HepG2 (cell line): Measurements from ENCODE around the gene FGA. TPM values are rescaled to one million over a fixed set of nuclear protein-coding genes. Genes with fewer than 3 reads are reported as not detected.

Experiments
- ARNTL ChIP-seq: sonication (generic); formaldehyde crosslinking; IDR thresholded peaks from 2 replicates; pipeline ENCODE4 v1.4.0; 2020; ENCODE audit warnings: mild to moderate bottlenecking, missing genetic modification reagents
- ATF7-NPFF ChIP-seq: sonication (generic); formaldehyde crosslinking; IDR thresholded peaks from 2 replicates; pipeline ENCODE4 v1.8.1; 2023; ENCODE audit warnings: mild to moderate bottlenecking, low read depth, missing genetic modification reagents, moderate library complexity
- CAMTA2 ChIP-seq: sonication (generic); formaldehyde crosslinking; IDR thresholded peaks from 2 replicates; pipeline ENCODE4 v1.4.0; 2020; ENCODE audit warnings: mild to moderate bottlenecking, missing genetic modification reagents, borderline replicate concordance
- GATAD1 ChIP-seq: IDR thresholded peaks from 2 replicates; pipeline ENCODE4 v1.6.1; 2016; ENCODE audit warnings: missing genetic modification reagents, missing compliant biosample characterization
- HMG20A ChIP-seq: IDR thresholded peaks from 2 replicates; pipeline ENCODE4 v1.6.1; 2016; ENCODE audit warnings: borderline replicate concordance
- HMG20B ChIP-seq: conservative IDR thresholded peaks from 2 replicates; pipeline ENCODE4 v1.6.1; 2016; ENCODE audit warnings: missing genetic modification reagents, missing compliant biosample characterization
- IRF9 ChIP-seq: sonication (generic); formaldehyde crosslinking; IDR thresholded peaks from 2 replicates; pipeline ENCODE4 v1.8.0; 2022; ENCODE audit warnings: missing genetic modification reagents, mild to moderate bottlenecking, borderline replicate concordance
- MEIS1 ChIP-seq: sonication (generic); formaldehyde crosslinking; IDR thresholded peaks from 2 replicates; pipeline ENCODE4 v1.9.0; 2021; ENCODE audit warnings: mild to moderate bottlenecking, missing genetic modification reagents, moderate library complexity, borderline replicate concordance
- NFRKB ChIP-seq: fragments of 450-650 bp; IDR thresholded peaks from 2 replicates; pipeline ENCODE4 v1.6.1; 2017
- NR3C1 ChIP-seq: sonication (generic); formaldehyde crosslinking; IDR thresholded peaks from 2 replicates; pipeline ENCODE4 v1.4.0; 2020; ENCODE audit warnings: missing genetic modification reagents
- POLR2AphosphoS5 ChIP-seq: IDR thresholded peaks from 2 replicates; pipeline ENCODE4 v1.6.1; 2012; ENCODE audit warnings: low read depth, low read length
- REPIN1 ChIP-seq: sonication (generic); formaldehyde crosslinking; IDR thresholded peaks from 2 replicates; pipeline ENCODE4 v1.8.0; 2022; ENCODE audit warnings: missing genetic modification reagents, low read depth, mild to moderate bottlenecking, borderline replicate concordance
- RNF219 ChIP-seq: sonication (generic); formaldehyde crosslinking; IDR thresholded peaks from 2 replicates; pipeline ENCODE4 v1.5.0; 2020; ENCODE audit warnings: mild to moderate bottlenecking, missing genetic modification reagents
- SALL1 ChIP-seq: sonication (generic); formaldehyde crosslinking; IDR thresholded peaks from 2 replicates; pipeline ENCODE4 v1.8.0; 2022; ENCODE audit warnings: mild to moderate bottlenecking, missing genetic modification reagents
- SNAPC2 ChIP-seq: sonication (generic); formaldehyde crosslinking; IDR thresholded peaks from 2 replicates; pipeline ENCODE4 v1.8.1; 2022; ENCODE audit warnings: mild to moderate bottlenecking, missing genetic modification reagents
- ZC3H13 ChIP-seq: sonication (generic); formaldehyde crosslinking; IDR thresholded peaks from 2 replicates; pipeline ENCODE4 v1.8.1; 2023; ENCODE audit warnings: mild to moderate bottlenecking, missing genetic modification reagents, moderate library complexity
- ZFX ChIP-seq: sonication (generic); formaldehyde crosslinking; IDR thresholded peaks from 2 replicates; pipeline ENCODE4 v1.4.0; 2020; ENCODE audit warnings: mild to moderate bottlenecking, low read depth, missing genetic modification reagents, moderate library complexity
- ZNF10 ChIP-seq: sonication (generic); formaldehyde crosslinking; IDR thresholded peaks from 2 replicates; pipeline ENCODE4 v1.4.0; 2020; ENCODE audit warnings: mild to moderate bottlenecking, low read depth, missing genetic modification reagents, borderline replicate concordance
- ZNF253 ChIP-seq: sonication (generic); formaldehyde crosslinking; IDR thresholded peaks from 2 replicates; pipeline ENCODE4 v1.8.0; 2022; ENCODE audit warnings: mild to moderate bottlenecking, missing genetic modification reagents, borderline replicate concordance
- ZNF577 ChIP-seq: sonication (generic); formaldehyde crosslinking; IDR thresholded peaks from 2 replicates; pipeline ENCODE4 v1.4.0; 2020; ENCODE audit warnings: mild to moderate bottlenecking, low read depth, missing genetic modification reagents, borderline replicate concordance
- ZNF605 ChIP-seq: sonication (generic); formaldehyde crosslinking; IDR thresholded peaks from 2 replicates; pipeline ENCODE4 v1.8.0; 2022; ENCODE audit warnings: mild to moderate bottlenecking, missing genetic modification reagents
- ZNF790 ChIP-seq: sonication (generic); formaldehyde crosslinking; IDR thresholded peaks from 2 replicates; pipeline ENCODE4 v1.8.0; 2022; ENCODE audit warnings: missing genetic modification reagents, mild to moderate bottlenecking, borderline replicate concordance
- ZSCAN29 ChIP-seq: sonication (generic); formaldehyde crosslinking; conservative IDR thresholded peaks from 2 replicates; pipeline ENCODE4 v1.4.0; 2020; ENCODE audit warnings: mild to moderate bottlenecking, missing genetic modification reagents
- polyA plus RNA-seq, 8 experiments: library from polyadenylated mRNA; depleted of rRNA in 3 of 8; stranded (reverse) in 7 of 8; unstranded in 1 of 8; fragments of >200 nt; fragmentation: Illumina TruSeq in 4 of 8; extraction: Trizol in 4 of 8; gene quantifications; 2 replicates each; pipeline versions ENCODE4 v1.2.1 to v1.2.3, GENCODE V29; 2011 to 2016; ENCODE audit warnings: low read depth in 4 of 8, missing spikeins in 1 of 8, mixed read lengths in 1 of 8; ENCODE audit not compliant: insufficient read depth in 1 of 8
- total RNA-seq, 5 experiments: library from RNA; depleted of rRNA; stranded (reverse); fragments of >200 nt; fragmentation: Illumina TruSeq; extraction: Trizol; gene quantifications; 2 replicates each; pipeline ENCODE4 v1.2.3, GENCODE V29; 2016; ENCODE audit warnings: low read depth in 1 of 5
- TF ChIP-seq, protein P1 (sequence below): IDR thresholded peaks from 2 replicates; pipeline ENCODE4 v1.4.0; 2020; ENCODE audit warnings: mild to moderate bottlenecking, missing genetic modification reagents

FGA gene
- total and polyA plus RNA-seq, 2 of the 13 experiments (the other 11 are each of a cell fraction or from before 2014, with no cell fraction given), result 640 to 1,523 TPM

- no peak for TF ChIP-seq GATAD1
- TF ChIP-seq NFRKB, result no peak
- TF ChIP-seq HMG20B, result no peak
- no peak for TF ChIP-seq NR3C1 (CRISPR knock-in tag)
- TF ChIP-seq, protein P1, sequence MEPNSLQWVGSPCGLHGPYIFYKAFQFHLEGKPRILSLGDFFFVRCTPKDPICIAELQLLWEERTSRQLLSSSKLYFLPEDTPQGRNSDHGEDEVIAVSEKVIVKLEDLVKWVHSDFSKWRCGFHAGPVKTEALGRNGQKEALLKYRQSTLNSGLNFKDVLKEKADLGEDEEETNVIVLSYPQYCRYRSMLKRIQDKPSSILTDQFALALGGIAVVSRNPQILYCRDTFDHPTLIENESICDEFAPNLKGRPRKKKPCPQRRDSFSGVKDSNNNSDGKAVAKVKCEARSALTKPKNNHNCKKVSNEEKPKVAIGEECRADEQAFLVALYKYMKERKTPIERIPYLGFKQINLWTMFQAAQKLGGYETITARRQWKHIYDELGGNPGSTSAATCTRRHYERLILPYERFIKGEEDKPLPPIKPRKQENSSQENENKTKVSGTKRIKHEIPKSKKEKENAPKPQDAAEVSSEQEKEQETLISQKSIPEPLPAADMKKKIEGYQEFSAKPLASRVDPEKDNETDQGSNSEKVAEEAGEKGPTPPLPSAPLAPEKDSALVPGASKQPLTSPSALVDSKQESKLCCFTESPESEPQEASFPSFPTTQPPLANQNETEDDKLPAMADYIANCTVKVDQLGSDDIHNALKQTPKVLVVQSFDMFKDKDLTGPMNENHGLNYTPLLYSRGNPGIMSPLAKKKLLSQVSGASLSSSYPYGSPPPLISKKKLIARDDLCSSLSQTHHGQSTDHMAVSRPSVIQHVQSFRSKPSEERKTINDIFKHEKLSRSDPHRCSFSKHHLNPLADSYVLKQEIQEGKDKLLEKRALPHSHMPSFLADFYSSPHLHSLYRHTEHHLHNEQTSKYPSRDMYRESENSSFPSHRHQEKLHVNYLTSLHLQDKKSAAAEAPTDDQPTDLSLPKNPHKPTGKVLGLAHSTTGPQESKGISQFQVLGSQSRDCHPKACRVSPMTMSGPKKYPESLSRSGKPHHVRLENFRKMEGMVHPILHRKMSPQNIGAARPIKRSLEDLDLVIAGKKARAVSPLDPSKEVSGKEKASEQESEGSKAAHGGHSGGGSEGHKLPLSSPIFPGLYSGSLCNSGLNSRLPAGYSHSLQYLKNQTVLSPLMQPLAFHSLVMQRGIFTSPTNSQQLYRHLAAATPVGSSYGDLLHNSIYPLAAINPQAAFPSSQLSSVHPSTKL (CRISPR knock-in tag), result 0 out of 2 replicates have a peak, but pooled peaks have one; percentile 15
- TF ChIP-seq CAMTA2 (CRISPR knock-in tag), result no peak
- TF ChIP-seq REPIN1 (CRISPR knock-in tag), result peak; percentile 81
- peak; percentile 59 for TF ChIP-seq POLR2AphosphoS5
- no peak for TF ChIP-seq ZSCAN29 (CRISPR knock-in tag)
- peak; percentile 75 for TF ChIP-seq SALL1 (CRISPR knock-in tag)
- peak; percentile 45; the same call in 1 of the 2 replicates for TF ChIP-seq ARNTL
- no peak for TF ChIP-seq IRF9 (CRISPR knock-in tag)
- no peak for TF ChIP-seq ZNF790 (CRISPR knock-in tag)
- no peak for TF ChIP-seq ZNF253 (CRISPR knock-in tag)
- 0 out of 2 replicates have a peak, but pooled peaks have one; percentile 4 for TF ChIP-seq ZFX (CRISPR knock-in tag)
- TF ChIP-seq ZNF10 (CRISPR knock-in tag), result no peak
- no peak for TF ChIP-seq ZNF577 (CRISPR knock-in tag)
- 0 out of 2 replicates have a peak, but pooled peaks have one; percentile 38 for TF ChIP-seq SNAPC2 (CRISPR knock-in tag)
- no peak for TF ChIP-seq RNF219 (CRISPR knock-in tag)
- no peak for TF ChIP-seq MEIS1 (CRISPR knock-in tag)
- TF ChIP-seq HMG20A (CRISPR knock-in tag), result no peak
- peak; percentile 92 for TF ChIP-seq ZC3H13 (CRISPR knock-in tag)
- no peak for TF ChIP-seq ATF7-NPFF (CRISPR knock-in tag)
- peak; percentile 47 for TF ChIP-seq ZNF605
Measured at GRCh38 chr4:154584259-154584658, 6.3 kb downstream of the FGA start (continued).
